Liver (tissue), 9 donors: ENCODE measurements around the gene DOK6. TPM values are rescaled to one million over a fixed set of nuclear protein-coding genes. Genes with fewer than 3 reads are reported as not detected.

Experiments
- DNase-seq: peaks from one replicate; pipeline ENCODE4 v3.0.0-alpha.2; 2017; ENCODE audit warnings: low spot score
- H3K27ac ChIP-seq, 2 donors: one replicate each; pipeline ENCODE4 v1.7.0; 2013; ENCODE audit warnings: inconsistent platforms in 2 of 2, low read length in 2 of 2, control low read depth in 1 of 2, low read depth in 1 of 2, mild to moderate bottlenecking in 1 of 2
- H3K27me3 ChIP-seq, 4 donors: one replicate each; pipeline versions ENCODE4 v1.6.1 to v1.7.0; 2013; ENCODE audit warnings: low read length in 3 of 4, inconsistent platforms in 1 of 4, mild to moderate bottlenecking in 1 of 4, moderate library complexity in 1 of 4; ENCODE audit not compliant: control insufficient read depth in 4 of 4, insufficient read depth in 4 of 4
- H3K36me3 ChIP-seq, 4 donors: one replicate each; pipeline versions ENCODE4 v1.6.1 to v1.7.0; 2013; ENCODE audit warnings: low read length in 3 of 4, mild to moderate bottlenecking in 3 of 4, low read depth in 1 of 4, moderate library complexity in 1 of 4; ENCODE audit not compliant: control insufficient read depth in 4 of 4, insufficient read depth in 3 of 4
- H3K4me1 ChIP-seq, 4 donors: one replicate each; pipeline versions ENCODE4 v1.6.1 to v1.7.0; 2013; ENCODE audit warnings: low read length in 3 of 4, mild to moderate bottlenecking in 3 of 4, moderate library complexity in 1 of 4; ENCODE audit not compliant: control insufficient read depth in 4 of 4, insufficient read depth in 4 of 4
- H3K4me3 ChIP-seq, 3 donors: one replicate each; pipeline versions ENCODE4 v1.6.1 to v1.7.0; 2013; ENCODE audit warnings: low read length in 3 of 3, control low read depth in 1 of 3, low read depth in 1 of 3, mild to moderate bottlenecking in 1 of 3
- H3K9ac ChIP-seq, 2 donors: one replicate each; pipeline ENCODE4 v1.7.0; 2013; ENCODE audit warnings: low read length in 2 of 2, mild to moderate bottlenecking in 2 of 2, moderate library complexity in 2 of 2, control low read depth in 1 of 2, low read depth in 1 of 2
- H3K9me3 ChIP-seq, 4 donors: one replicate each; pipeline versions ENCODE4 v1.6.1 to v1.7.0; 2013; ENCODE audit warnings: low read length in 3 of 4; ENCODE audit not compliant: control insufficient read depth in 4 of 4
- ATF3 ChIP-seq: IDR thresholded peaks from 2 replicates; pipeline ENCODE4 v1.6.1; 2016; ENCODE audit warnings: antibody characterized with exemption
- EGR1 ChIP-seq, 2 donors: IDR thresholded peaks; 2 replicates each; pipeline ENCODE4 v1.6.1; 2016 to 2018; ENCODE audit warnings: antibody characterized with exemption in 2 of 2, low read depth in 2 of 2
- FOXA1 ChIP-seq: IDR thresholded peaks from 2 replicates; pipeline ENCODE4 v1.6.1; 2016; ENCODE audit warnings: antibody characterized with exemption
- FOXA2 ChIP-seq: IDR thresholded peaks from 2 replicates; pipeline ENCODE4 v1.6.1; 2016; ENCODE audit warnings: antibody characterized with exemption
- GABPA ChIP-seq, 2 donors: IDR thresholded peaks in 1 of 2; conservative IDR thresholded peaks in 1 of 2; 2 replicates each; pipeline ENCODE4 v1.6.1; 2016; ENCODE audit warnings: antibody characterized with exemption in 2 of 2, mild to moderate bottlenecking in 1 of 2, moderate library complexity in 1 of 2
- HNF4A ChIP-seq, 2 donors: conservative IDR thresholded peaks; 2 replicates each; pipeline ENCODE4 v1.6.1; 2016; ENCODE audit warnings: antibody characterized with exemption in 2 of 2, mild to moderate bottlenecking in 2 of 2
- MAX ChIP-seq: IDR thresholded peaks from 2 replicates; pipeline ENCODE4 v1.6.1; 2016; ENCODE audit warnings: antibody characterized with exemption
- NR2F2 ChIP-seq: IDR thresholded peaks from 2 replicates; pipeline ENCODE4 v1.6.1; 2016; ENCODE audit warnings: antibody characterized with exemption
- RAD21 ChIP-seq, 2 donors: IDR thresholded peaks; 2 replicates each; pipeline ENCODE4 v1.6.1; 2016; ENCODE audit warnings: antibody characterized with exemption in 2 of 2, mild to moderate bottlenecking in 2 of 2
- RXRA ChIP-seq, 2 donors: IDR thresholded peaks; 2 replicates each; pipeline ENCODE4 v1.6.1; 2017 to 2018; ENCODE audit warnings: antibody characterized with exemption in 2 of 2, mild to moderate bottlenecking in 1 of 2
- SP1 ChIP-seq: IDR thresholded peaks from 2 replicates; pipeline ENCODE4 v1.6.1; 2018; ENCODE audit warnings: antibody characterized with exemption, mild to moderate bottlenecking
- TAF1 ChIP-seq: conservative IDR thresholded peaks from 2 replicates; pipeline ENCODE4 v1.6.1; 2016; ENCODE audit warnings: antibody characterized with exemption, mild to moderate bottlenecking
- YY1 ChIP-seq: IDR thresholded peaks from 2 replicates; pipeline ENCODE4 v1.6.1; 2016; ENCODE audit warnings: antibody characterized with exemption, mild to moderate bottlenecking
- ZBTB33 ChIP-seq: IDR thresholded peaks from 2 replicates; pipeline ENCODE4 v1.6.1; 2016; ENCODE audit warnings: antibody characterized with exemption
- WGBS: extraction: QIAGEN DNeasy Blood & Tissue Kit; methylation state at CpG from one replicate; pipeline ENCODE4 v1.1.7; 2013; 5-methylcytosine and 5-hydroxymethylcytosine counted together
- polyA plus RNA-seq, 2 donors: library from polyadenylated mRNA; stranded (reverse) in 1 of 2; unstranded in 1 of 2; fragments of 200-250 nt in 1 of 2; fragments of >200 nt in 1 of 2; fragmentation: Nextera tagmentation in 1 of 2; extraction: Ambion mirVana in 1 of 2; gene quantifications; one replicate each; pipeline versions ENCODE4 v1.2.1 to v1.2.3, GENCODE V29; 2013 to 2015
- total RNA-seq, 2 donors: library from RNA; depleted of rRNA; stranded (reverse); fragments of >200 nt; gene quantifications; one replicate each; pipeline ENCODE4 v1.2.3, GENCODE V29; 2014
- TF ChIP-seq, protein P1 (sequence below): fragments of 150-350 bp; IDR thresholded peaks from 2 replicates; pipeline ENCODE4 v1.5.1; 2017; ENCODE audit warnings: improper control_type of control experiment, low read depth, low read length; ENCODE audit not compliant: missing input control
- donor health status: healthy.
- donor health status: healthy.
- donor health status: healthy.
- donor health status: healthy.
- donor health status: healthy.

The DOK6 gene
- total and polyA plus RNA-seq, 4 donors: 0.08 to 1.1 (median 0.67) TPM

DNA sequence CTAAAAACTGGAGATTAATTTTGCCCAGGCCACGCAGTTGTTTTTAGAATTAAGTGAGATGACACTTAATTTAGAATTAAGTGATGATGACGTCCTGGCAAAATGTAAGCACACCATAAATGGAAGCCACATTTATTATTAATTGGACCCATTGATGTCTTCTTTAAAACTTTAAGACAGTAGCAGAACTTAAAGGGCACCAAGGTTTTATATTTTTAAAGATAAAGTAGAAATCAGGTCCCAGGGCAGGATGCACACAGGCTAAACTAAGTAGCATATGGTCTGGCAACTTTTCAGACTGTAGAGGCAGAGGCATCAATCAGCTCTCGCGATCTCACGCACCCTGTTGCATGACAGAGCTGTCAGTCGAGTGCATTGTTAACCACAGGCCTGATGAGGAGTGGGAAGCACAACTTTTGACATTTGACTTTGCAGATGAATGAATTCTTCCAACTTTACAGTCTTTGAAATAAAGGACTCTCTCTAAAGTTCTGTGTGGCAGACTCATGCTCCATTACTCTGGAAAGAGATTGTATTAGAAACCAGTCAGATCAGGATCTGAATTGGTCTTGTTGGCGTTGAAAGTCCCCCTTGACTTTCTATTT lies 314.6 kb downstream of the DOK6 start:
- Histone ChIP-seq H3K4me1 (no peaks in the 10 kb centered on the region), H3K27ac (no peak overlapping the region), H3K9me3 (peaks cover 3 to 24% (median 22%) of the 10 kb centered on the region in 4 donors), H3K4me3 (peak overlapping the region in 1 of 3 donors; percentile 20), H3K36me3 (no peaks in the 10 kb centered on the region), H3K9ac (no peak overlapping the region), H3K27me3 (no peaks in the 10 kb centered on the region)
- no peak for DNase-seq
- TF ChIP-seq HNF4A (conservative IDR thresholded peaks at IDR 0.05) (no peak), MAX (no peak), RXRA (IDR thresholded peaks at IDR 0.05) (no peak), RAD21 (IDR thresholded peaks at IDR 0.05) (no peak), NR2F2 (no peak), YY1 (no peak)
- TF ChIP-seq, protein P1, sequence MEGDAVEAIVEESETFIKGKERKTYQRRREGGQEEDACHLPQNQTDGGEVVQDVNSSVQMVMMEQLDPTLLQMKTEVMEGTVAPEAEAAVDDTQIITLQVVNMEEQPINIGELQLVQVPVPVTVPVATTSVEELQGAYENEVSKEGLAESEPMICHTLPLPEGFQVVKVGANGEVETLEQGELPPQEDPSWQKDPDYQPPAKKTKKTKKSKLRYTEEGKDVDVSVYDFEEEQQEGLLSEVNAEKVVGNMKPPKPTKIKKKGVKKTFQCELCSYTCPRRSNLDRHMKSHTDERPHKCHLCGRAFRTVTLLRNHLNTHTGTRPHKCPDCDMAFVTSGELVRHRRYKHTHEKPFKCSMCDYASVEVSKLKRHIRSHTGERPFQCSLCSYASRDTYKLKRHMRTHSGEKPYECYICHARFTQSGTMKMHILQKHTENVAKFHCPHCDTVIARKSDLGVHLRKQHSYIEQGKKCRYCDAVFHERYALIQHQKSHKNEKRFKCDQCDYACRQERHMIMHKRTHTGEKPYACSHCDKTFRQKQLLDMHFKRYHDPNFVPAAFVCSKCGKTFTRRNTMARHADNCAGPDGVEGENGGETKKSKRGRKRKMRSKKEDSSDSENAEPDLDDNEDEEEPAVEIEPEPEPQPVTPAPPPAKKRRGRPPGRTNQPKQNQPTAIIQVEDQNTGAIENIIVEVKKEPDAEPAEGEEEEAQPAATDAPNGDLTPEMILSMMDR: no peak
- WGBS: 86% methylated on average over 7 of the region's 7 CpGs

DNA sequence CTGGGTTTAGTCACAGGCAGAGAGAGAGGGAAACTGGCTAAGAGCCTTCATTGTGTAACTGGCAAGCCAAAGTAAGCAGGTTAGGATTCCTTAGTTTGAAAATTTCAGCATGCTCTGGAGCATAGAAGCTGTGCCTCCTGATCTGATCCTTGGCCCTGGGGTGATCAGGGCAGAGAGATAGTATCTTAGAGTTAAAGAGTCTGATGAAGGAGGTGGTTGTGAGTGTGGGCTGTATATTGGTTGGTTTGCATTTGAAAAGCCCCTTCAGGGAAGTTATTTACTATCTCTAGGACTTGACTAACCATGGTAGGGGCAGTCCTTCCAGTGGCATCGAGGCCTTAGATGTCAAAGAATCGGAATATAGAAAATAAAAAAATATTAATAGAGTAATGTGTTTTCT lies 316.9 kb downstream of the DOK6 start:
- DNase-seq: no peak
- no peaks in the 10 kb centered on the region for H3K4me1 ChIP-seq
- no peaks in the 10 kb centered on the region for H3K36me3 ChIP-seq
- 93% methylated on average over 2 of the region's 2 CpGs for WGBS
- H3K4me3 ChIP-seq: no peak overlapping the region
- no peak for TF ChIP-seq HNF4A (conservative IDR thresholded peaks at IDR 0.05)
- TF ChIP-seq GABPA (IDR thresholded peaks at IDR 0.05 in 1 of 2, conservative IDR thresholded peaks at IDR 0.05 in 1 of 2): no peak
- TF ChIP-seq YY1: no peak
- TF ChIP-seq, protein P1: no peak
- TF ChIP-seq FOXA2: no peak
- TF ChIP-seq RAD21 (IDR thresholded peaks at IDR 0.05): no peak
- no peak for TF ChIP-seq EGR1 (IDR thresholded peaks at IDR 0.05; ENCODE audit: low read depth in 2 of 2)
- peaks cover 3 to 24% (median 22%) of the 10 kb centered on the region in 4 donors for H3K9me3 ChIP-seq
- H3K27ac ChIP-seq: no peak overlapping the region
- no peak overlapping the region for H3K9ac ChIP-seq
- H3K27me3 ChIP-seq: no peaks in the 10 kb centered on the region

DNA sequence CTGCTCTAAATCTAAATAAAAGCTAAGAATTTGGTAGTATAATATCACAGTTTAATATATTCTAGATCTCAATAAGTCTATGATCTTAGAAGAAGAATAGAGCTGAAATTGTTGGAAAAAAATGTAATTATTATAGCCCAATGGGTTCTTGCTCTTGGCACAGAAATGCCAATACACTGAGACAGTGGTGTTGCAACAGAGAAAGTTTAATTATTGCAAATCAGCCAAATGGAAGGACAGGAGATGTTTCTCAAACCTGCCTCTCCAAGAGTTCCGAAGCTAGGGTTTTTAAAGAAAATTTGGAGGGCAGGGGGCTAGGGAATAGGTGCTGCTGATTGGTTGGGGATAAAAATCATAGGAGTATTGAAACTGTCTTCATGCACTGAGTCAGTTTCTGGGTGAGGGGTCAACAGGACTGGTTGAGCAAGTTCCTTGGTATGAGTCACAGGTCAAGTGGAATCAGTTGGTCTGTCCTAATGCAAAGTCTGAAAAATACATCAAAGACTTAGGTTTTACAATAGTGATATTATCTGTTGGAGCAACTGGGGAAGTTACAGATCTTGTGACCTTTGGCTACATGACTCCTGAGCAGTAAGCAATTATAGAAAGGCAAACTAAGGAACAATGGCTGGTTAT lies 318.3 kb downstream of the DOK6 start:
- DNase-seq: no peak
- no peaks in the 10 kb centered on the region for H3K36me3 ChIP-seq
- H3K4me1 ChIP-seq: no peaks in the 10 kb centered on the region
- peak overlapping the region in 1 of 3 donors; percentile 54 for H3K4me3 ChIP-seq
- no peak overlapping the region for H3K27ac ChIP-seq
- peaks cover 3 to 24% (median 22%) of the 10 kb centered on the region in 4 donors for H3K9me3 ChIP-seq
- no peaks in the 10 kb centered on the region for H3K27me3 ChIP-seq
- H3K9ac ChIP-seq: no peak overlapping the region
- 62% methylated on average over 1 of the region's 1 CpG for WGBS
- no peak for TF ChIP-seq FOXA1
- TF ChIP-seq TAF1: no peak
- no peak for TF ChIP-seq FOXA2
- no peak for TF ChIP-seq RXRA (IDR thresholded peaks at IDR 0.05)
- no peak for TF ChIP-seq SP1
- TF ChIP-seq, protein P1: no peak
- TF ChIP-seq YY1: no peak
- no peak for TF ChIP-seq ATF3
- TF ChIP-seq ZBTB33: no peak
- TF ChIP-seq HNF4A (conservative IDR thresholded peaks at IDR 0.05): no peak
- TF ChIP-seq MAX: no peak
